Caco-2 (cell line): ENCODE measurements around the gene EPGN. TPM values are rescaled to one million over a fixed set of nuclear protein-coding genes. Genes with fewer than 3 reads are reported as not detected.

Experiments
- BruUV-seq: library from RNA; stranded (reverse); fragments of 400-500 nt; replicated peaks from 2 replicates; lab custom pipeline; 2021; lab: Mats Ljungman, UMichigan
- CTCF ChIA-PET: fragments of 300-600 bp; sonication (Branson Sonifier 250); formaldehyde crosslinking; loops from one replicate; lab custom pipeline; 2022; ENCODE audit warnings: antibody characterized with exemption; lab: Charles Lee
- POLR2A ChIA-PET: fragments of 300-600 bp; sonication (Branson Sonifier 250); formaldehyde crosslinking; loops from one replicate; lab custom pipeline; 2022; ENCODE audit warnings: antibody characterized with exemption; lab: Charles Lee
- DNase-seq, 2 experiments: peaks; one replicate each; pipeline versions ENCODE4 v3.0.0 to v3.0.0-alpha.2; 2020 to 2022
- H3K27me3 ChIP-seq: replicated peaks from 2 replicates; pipeline ENCODE4 v1.6.0; 2011; ENCODE audit warnings: low read length; ENCODE audit not compliant: control insufficient read depth, insufficient read depth
- H3K36me3 ChIP-seq: 2 replicates; pipeline ENCODE4 v1.5.1; 2011; ENCODE audit warnings: low read length; ENCODE audit not compliant: control insufficient read depth, insufficient read depth
- H3K4me1 ChIP-seq: fragments of 250-450 bp; sonication (Bioruptor Pico); 2 replicates; pipeline ENCODE4 v1.5.1; 2020; ENCODE audit warnings: mild to moderate bottlenecking
- H3K4me3 ChIP-seq: 2 replicates; pipeline ENCODE4 v1.5.1; 2011; ENCODE audit warnings: low read depth, mild to moderate bottlenecking, control low read depth, low read length
- H3K9me3 ChIP-seq: fragments of 250-450 bp; sonication (Bioruptor Pico); 2 replicates; pipeline ENCODE4 v1.5.1; 2020; ENCODE audit warnings: mild to moderate bottlenecking, moderate library complexity
- H3K27ac Mint-ChIP-seq: one replicate; pipeline ENCODE4 v1.8.0; 2022; ENCODE audit warnings: mixed read lengths; ENCODE audit not compliant: unreplicated experiment
- H3K27me3 Mint-ChIP-seq: one replicate; pipeline ENCODE4 v1.8.0; 2022; ENCODE audit warnings: mixed read lengths; ENCODE audit not compliant: insufficient read depth, unreplicated experiment
- H3K36me3 Mint-ChIP-seq: one replicate; pipeline ENCODE4 v1.8.0; 2022; ENCODE audit warnings: mild to moderate bottlenecking, mixed read lengths; ENCODE audit not compliant: insufficient read depth, unreplicated experiment
- H3K4me1 Mint-ChIP-seq: one replicate; pipeline ENCODE4 v1.8.0; 2022; ENCODE audit warnings: low read depth, mixed read lengths; ENCODE audit not compliant: unreplicated experiment
- H3K4me3 Mint-ChIP-seq: one replicate; pipeline ENCODE4 v1.8.0; 2022; ENCODE audit warnings: mild to moderate bottlenecking, moderate library complexity, mixed read lengths; ENCODE audit not compliant: unreplicated experiment
- H3K9me3 Mint-ChIP-seq: one replicate; pipeline ENCODE4 v1.8.0; 2022; ENCODE audit warnings: mixed read lengths; ENCODE audit not compliant: unreplicated experiment
- intact Hi-C: fragments of 100-400 bp; cut with micrococcal nuclease; formaldehyde crosslinking; loops from one replicate; pipeline ENCODE4 v1.10.0; 2022; ENCODE audit not compliant: unreplicated experiment
- total RNA-seq: library from RNA; stranded (reverse); gene quantifications from 2 replicates; pipeline ENCODE4 v1.2.3, GENCODE V29; 2022
- TF ChIP-seq, protein P1 (sequence below), 2 experiments: fragments of 200-600 bp in 1 of 2; IDR thresholded peaks; 1 replicate in 1 of 2; 2 replicates in 1 of 2; pipeline versions ENCODE4 v1.5.1 to v1.8.0; 2011 to 2022; ENCODE audit warnings: antibody characterized with exemption in 1 of 2, control low read depth in 1 of 2, inconsistent platforms in 1 of 2, low read depth in 1 of 2, low read length in 1 of 2, mild to moderate bottlenecking in 1 of 2, moderate library complexity in 1 of 2; ENCODE audit not compliant: insufficient read depth in 1 of 2, severe bottlenecking in 1 of 2, unreplicated experiment in 1 of 2

EPGN gene
- total RNA-seq, 1 experiment from 2014 or later, result not detected

- H3K27me3 Mint-ChIP-seq, result no peaks in the 10 kb centered on the region
- BruUV-seq, result no TSS peak
- H3K9me3 Mint-ChIP-seq, result no peaks in the 10 kb centered on the region
- H3K27ac Mint-ChIP-seq, result no peak overlapping the region
- H3K4me1 Mint-ChIP-seq, result peaks cover under 1% of the 10 kb centered on the region
- DNase-seq, result no peak
- Histone ChIP-seq H3K9me3 (no peaks in the 10 kb centered on the region), H3K4me1 (0 out of 2 replicates have a peak, but pooled peaks cover 5% of the 10 kb centered on the region), H3K27me3 (no peaks in the 10 kb centered on the region), H3K4me3 (no peak overlapping the region), H3K36me3 (no peaks in the 10 kb centered on the region)
- CTCF ChIA-PET, result no interaction called here
- POLR2A ChIA-PET, result no interaction called here
- intact Hi-C loops, result no loop called here
- TF ChIP-seq, protein P1, sequence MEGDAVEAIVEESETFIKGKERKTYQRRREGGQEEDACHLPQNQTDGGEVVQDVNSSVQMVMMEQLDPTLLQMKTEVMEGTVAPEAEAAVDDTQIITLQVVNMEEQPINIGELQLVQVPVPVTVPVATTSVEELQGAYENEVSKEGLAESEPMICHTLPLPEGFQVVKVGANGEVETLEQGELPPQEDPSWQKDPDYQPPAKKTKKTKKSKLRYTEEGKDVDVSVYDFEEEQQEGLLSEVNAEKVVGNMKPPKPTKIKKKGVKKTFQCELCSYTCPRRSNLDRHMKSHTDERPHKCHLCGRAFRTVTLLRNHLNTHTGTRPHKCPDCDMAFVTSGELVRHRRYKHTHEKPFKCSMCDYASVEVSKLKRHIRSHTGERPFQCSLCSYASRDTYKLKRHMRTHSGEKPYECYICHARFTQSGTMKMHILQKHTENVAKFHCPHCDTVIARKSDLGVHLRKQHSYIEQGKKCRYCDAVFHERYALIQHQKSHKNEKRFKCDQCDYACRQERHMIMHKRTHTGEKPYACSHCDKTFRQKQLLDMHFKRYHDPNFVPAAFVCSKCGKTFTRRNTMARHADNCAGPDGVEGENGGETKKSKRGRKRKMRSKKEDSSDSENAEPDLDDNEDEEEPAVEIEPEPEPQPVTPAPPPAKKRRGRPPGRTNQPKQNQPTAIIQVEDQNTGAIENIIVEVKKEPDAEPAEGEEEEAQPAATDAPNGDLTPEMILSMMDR (IDR thresholded peaks at IDR 0.05; ENCODE audit: insufficient read depth in 1 of 2, low read depth in 1 of 2, low read length in 1 of 2, severe bottlenecking in 1 of 2, unreplicated experiment in 1 of 2), result no peak
- H3K36me3 Mint-ChIP-seq, result no peaks in the 10 kb centered on the region
- no peak overlapping the region for H3K4me3 Mint-ChIP-seq
These were observed 7.1 kb downstream of the EPGN start for GRCh38 chr4:74315376-74315775.

DNA sequence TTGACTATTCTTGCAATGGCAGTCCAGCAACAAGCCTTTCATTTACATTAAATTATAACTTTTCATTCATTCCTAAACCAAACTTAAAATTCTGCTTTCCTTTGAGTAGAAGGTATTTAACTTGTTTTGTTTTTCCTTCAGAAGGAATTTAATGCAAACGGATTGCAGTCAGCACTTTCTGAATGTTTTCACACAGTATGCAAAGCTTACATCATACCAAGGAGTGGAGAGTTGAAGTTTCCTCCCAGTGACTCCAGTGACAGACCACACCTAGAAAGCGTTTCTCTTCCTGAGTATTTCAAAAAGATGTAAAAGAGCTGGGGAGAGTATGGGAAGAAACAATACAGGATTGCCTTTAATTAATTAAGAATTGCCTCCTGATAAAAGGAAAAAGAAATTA lies 8.1 kb downstream of the EPGN start:
- POLR2A ChIA-PET, result no interaction called here
- H3K4me3 ChIP-seq, result no peak overlapping the region
- peaks cover 8% of the 10 kb centered on the region; the same call in 1 of the 2 replicates for H3K4me1 ChIP-seq
- intact Hi-C loops, result no loop called here
- H3K27me3 Mint-ChIP-seq, result no peaks in the 10 kb centered on the region
- no peaks in the 10 kb centered on the region for H3K27me3 ChIP-seq
- H3K9me3 ChIP-seq, result no peaks in the 10 kb centered on the region
- no peak for DNase-seq
- no peaks in the 10 kb centered on the region for H3K36me3 ChIP-seq
- no peak overlapping the region for H3K27ac Mint-ChIP-seq
- CTCF ChIA-PET, result interaction anchor here (1.4 kb wide), 1 partner anchor 359 kb away, joined by 5 read pairs; no protein-coding TSS in a partner anchor
- TF ChIP-seq, protein P1 (IDR thresholded peaks at IDR 0.05; ENCODE audit: insufficient read depth in 1 of 2, low read depth in 1 of 2, low read length in 1 of 2, severe bottlenecking in 1 of 2, unreplicated experiment in 1 of 2), result no peak
- BruUV-seq, result no TSS peak
- no peaks in the 10 kb centered on the region for H3K36me3 Mint-ChIP-seq
- peaks cover 10% of the 10 kb centered on the region for H3K4me1 Mint-ChIP-seq
- no peak overlapping the region for H3K4me3 Mint-ChIP-seq
- no peaks in the 10 kb centered on the region for H3K9me3 Mint-ChIP-seq

DNA sequence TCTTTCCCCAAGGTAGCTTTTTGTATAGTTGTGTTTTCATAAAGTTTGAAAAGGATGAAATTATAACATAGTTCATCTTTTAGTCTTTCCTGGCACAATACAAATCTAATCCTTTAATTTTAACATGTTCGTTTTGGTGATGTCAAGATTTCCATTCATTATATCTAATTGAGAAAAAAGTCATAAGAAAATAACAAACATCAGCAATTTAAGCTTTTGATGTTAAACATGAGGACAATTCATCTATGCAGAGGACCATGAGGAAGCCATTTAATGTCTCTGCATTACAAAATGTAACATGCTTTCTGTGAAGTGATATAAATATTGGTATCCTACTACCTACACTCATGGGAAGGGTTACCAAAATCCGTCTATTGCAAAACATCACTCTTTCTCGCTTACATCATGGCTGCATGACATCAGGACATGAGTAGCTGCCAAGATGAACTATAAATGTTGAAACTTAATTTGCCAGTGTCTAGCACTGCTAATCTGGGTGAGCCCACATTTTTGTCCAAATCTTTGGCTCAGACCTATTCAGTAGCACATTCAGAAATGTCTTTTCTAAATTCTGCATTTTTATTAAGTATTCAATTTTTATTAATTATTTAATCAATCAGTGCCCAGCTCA lies 9.5 kb downstream of the EPGN start:
- POLR2A ChIA-PET, result no interaction called here

More for the DNA sequence above, 9.5 kb downstream of the EPGN start:
- Histone ChIP-seq H3K4me3 (no peak overlapping the region), H3K27me3 (no peaks in the 10 kb centered on the region), H3K36me3 (no peaks in the 10 kb centered on the region), H3K4me1 (peaks cover 8% of the 10 kb centered on the region; the same call in 1 of the 2 replicates), H3K9me3 (no peaks in the 10 kb centered on the region)
- Mint-ChIP-seq H3K27ac (no peak overlapping the region), H3K9me3 (no peaks in the 10 kb centered on the region), H3K4me3 (no peak overlapping the region), H3K4me1 (peaks cover 10% of the 10 kb centered on the region), H3K36me3 (no peaks in the 10 kb centered on the region), H3K27me3 (no peaks in the 10 kb centered on the region)
- intact Hi-C loops, result no loop called here
- CTCF ChIA-PET, result interaction anchor here (1.1 to 1.4 kb wide), 2 partner anchors 354 to 358 kb away, joined by 3 to 5 read pairs; no protein-coding TSS in a partner anchor
- no peak for DNase-seq
- BruUV-seq, result no TSS peak
- TF ChIP-seq, protein P1 (IDR thresholded peaks at IDR 0.05; ENCODE audit: insufficient read depth in 1 of 2, low read depth in 1 of 2, low read length in 1 of 2, severe bottlenecking in 1 of 2, unreplicated experiment in 1 of 2), result no peak
